ENCODE results near the gene PHOSPHO1. TPM values are rescaled to one million over a fixed set of nuclear protein-coding genes. Genes with fewer than 3 reads are reported as not detected.
A peak's percentile ranks its signal among the peaks of the same experiment; 100 is the strongest.

The PHOSPHO1 gene
- total RNA-seq, 1 donor: 0.09 TPM

DNA sequence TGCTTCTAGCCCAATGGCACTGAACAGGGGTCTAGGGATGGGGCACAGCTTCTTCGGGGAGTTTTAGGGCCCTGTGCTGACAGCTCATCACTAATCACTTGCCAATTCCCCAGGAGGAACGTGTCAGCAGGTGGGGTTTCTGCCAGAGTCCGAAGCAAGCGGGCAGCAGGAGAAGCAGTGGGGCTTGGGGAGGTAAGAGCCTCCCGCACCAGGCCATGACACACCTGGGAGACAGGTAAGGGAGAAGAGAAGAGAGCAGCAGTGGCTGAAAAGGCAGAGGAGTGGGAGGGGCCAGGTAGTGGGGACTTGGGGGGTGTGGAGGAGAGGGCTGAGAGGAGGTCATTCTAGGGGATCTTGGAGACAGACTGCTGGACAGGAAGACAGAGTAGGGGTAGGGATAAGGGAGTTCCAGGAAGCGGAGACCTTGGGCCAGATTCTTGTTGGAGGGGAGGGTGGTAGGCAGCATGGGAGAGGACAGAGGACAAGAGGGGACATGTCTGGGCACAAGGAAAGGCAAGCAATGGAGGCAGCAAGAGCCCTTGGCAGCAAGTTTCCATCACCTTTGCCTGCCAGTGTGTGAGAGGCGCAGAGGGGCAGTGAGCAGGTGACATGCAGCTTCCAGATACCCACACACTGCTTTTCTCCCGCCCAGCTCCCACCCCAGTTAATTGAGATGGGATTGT, 4.9 kb downstream of the PHOSPHO1 start:
- DNase-seq (ENCODE audit: low read depth): no peak
- TF ChIP-seq, protein P1, sequence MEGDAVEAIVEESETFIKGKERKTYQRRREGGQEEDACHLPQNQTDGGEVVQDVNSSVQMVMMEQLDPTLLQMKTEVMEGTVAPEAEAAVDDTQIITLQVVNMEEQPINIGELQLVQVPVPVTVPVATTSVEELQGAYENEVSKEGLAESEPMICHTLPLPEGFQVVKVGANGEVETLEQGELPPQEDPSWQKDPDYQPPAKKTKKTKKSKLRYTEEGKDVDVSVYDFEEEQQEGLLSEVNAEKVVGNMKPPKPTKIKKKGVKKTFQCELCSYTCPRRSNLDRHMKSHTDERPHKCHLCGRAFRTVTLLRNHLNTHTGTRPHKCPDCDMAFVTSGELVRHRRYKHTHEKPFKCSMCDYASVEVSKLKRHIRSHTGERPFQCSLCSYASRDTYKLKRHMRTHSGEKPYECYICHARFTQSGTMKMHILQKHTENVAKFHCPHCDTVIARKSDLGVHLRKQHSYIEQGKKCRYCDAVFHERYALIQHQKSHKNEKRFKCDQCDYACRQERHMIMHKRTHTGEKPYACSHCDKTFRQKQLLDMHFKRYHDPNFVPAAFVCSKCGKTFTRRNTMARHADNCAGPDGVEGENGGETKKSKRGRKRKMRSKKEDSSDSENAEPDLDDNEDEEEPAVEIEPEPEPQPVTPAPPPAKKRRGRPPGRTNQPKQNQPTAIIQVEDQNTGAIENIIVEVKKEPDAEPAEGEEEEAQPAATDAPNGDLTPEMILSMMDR (IDR thresholded peaks at IDR 0.05; ENCODE audit: insufficient read depth, low read length): no peak
- no peak overlapping the region for H3K4me3 ChIP-seq (ENCODE audit: low read depth, low read length)

DNA sequence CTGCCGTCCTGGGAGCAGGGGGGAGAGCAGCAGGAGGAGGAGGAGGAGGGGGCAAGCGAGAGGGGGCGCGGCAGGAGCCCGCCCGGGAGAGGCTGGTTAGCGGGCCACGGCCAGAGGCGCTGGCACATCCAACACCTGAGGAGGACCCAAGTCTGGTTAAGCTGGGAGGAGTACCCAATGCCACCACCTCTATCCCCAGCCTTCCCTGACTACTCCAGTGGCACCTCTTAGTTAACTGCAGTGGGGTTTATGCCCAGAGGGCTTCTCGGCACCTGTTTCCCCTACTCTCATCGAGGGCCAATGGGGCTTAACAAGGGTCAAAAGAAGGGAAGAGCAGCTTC, 5.6 kb downstream of the PHOSPHO1 start:
- no peak for DNase-seq (ENCODE audit: low read depth)
- H3K4me3 ChIP-seq (ENCODE audit: low read depth, low read length): no peak overlapping the region
- TF ChIP-seq, protein P1 (IDR thresholded peaks at IDR 0.05; ENCODE audit: insufficient read depth, low read length): no peak

DNA sequence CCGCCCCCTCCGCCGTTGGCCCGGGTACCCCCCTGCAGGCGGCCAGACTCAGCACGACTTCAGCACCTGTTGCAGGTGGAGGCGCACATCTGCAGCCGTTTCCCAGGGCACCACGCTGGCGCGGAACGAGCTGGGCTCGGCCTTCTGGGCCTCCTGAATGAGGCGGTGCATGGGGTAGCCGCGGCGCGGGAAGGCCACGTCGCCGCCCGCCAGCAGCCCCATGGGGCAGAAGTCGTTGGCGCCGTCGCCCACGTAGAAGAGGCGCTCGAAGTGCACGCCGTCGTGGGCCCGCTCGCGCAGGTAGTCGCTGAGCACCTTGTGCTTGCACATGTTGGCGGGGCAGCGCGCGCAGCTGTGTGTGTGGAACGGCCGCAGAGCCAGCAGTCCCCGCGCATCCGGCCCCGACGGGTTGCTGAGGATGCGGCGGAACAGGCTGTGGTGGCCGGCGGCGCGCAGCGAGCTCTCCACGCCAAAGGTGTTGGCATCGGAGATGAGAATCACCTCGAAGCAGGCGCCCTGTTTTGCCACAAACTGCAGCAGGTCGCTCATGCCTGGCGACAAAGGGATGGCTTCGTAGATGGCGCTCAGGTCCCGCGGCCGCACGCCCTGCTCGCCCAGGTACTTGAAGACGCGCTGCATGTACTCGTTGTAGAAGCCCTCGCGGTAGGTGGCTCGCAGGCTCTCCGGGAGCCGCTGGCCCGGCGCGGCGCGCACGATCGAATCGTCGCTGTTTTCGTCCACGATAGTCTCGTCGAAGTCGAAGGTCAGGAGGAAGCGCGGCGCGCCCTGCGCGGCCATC, 6.2 kb downstream of the PHOSPHO1 start:
- no peak for DNase-seq (ENCODE audit: low read depth)
- H3K4me3 ChIP-seq (ENCODE audit: low read depth, low read length): no peak overlapping the region
- TF ChIP-seq, protein P1 (IDR thresholded peaks at IDR 0.05; ENCODE audit: insufficient read depth, low read length): no peak

DNA sequence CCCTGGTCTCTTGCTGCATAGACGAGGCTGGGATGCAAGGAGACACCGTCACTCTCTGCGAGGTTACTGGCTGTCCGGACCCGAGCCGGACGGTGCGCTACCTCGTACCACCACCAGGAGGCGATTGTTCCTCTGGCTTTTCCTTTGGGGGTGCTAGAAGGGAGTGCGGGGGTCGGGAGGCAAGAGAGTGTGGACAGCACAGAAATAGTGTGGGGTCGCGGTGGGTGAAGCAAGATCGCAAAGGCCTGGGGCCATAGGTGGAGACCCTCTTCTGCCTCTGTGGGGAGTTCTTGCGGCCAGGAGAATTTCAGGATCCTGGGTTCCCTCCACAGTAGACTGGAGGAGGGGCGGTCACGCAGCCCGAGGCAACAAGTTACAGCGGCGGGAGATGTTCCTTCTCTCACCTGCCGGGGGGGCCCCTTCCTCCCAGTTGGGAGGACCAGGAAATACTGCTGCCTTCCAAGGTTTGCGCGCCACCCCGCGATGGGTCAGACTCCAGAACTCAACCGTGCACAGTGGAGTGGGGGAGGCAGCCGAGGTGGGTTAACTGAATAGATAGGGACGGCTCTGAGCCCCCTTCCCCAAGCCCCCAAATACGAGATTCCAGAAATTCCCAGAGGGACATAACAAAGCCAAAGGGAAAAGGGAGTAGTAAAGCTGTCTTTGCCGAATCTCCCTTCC, 6.9 kb downstream of the PHOSPHO1 start:
- DNase-seq (ENCODE audit: low read depth): peak; percentile 16
- TF ChIP-seq, protein P1 (IDR thresholded peaks at IDR 0.05; ENCODE audit: insufficient read depth, low read length): peak; percentile 93
- no peak overlapping the region for H3K4me3 ChIP-seq (ENCODE audit: low read depth, low read length)

DNA sequence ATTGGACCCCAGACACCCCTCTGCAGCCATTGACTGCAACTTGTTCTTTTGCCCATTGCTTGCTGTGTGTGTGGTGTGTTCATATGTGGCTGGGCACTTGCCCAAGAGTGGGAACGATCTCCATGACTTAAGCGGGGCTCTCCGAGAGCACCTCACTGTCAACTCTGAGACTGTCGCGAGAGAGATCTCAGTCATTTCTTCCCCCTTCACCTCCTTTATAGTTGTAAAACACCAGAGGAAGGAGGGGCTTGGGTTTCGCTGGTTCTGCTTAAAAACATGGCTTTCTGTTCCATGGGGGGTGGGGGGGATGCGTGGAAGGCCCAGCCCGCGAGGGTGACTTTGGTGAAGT, 7.4 kb downstream of the PHOSPHO1 start:
- TF ChIP-seq, protein P1 (IDR thresholded peaks at IDR 0.05; ENCODE audit: insufficient read depth, low read length): no peak
- no peak for DNase-seq (ENCODE audit: low read depth)
- no peak overlapping the region for H3K4me3 ChIP-seq (ENCODE audit: low read depth, low read length)

DNA sequence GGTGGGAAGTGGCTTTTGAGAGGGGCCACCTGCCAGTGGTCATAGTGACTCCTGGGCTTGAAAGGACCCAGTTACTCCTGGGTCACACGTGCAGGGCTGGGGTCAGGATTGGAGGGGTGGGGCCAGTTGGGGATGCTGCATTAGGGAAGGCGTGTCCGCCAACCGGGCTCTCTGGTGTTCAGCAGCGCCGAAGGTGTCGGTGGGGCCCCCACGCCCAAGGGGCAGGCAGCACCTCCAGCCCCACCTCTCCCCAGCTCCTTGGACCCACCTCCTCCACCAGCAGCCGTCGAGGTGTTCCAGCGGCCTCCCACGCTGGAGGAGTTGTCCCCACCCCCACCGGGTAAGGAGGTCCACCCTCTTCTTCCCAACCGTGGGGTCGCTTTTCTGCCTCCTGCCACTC, 10.6 kb downstream of the PHOSPHO1 start:
- no peak for DNase-seq (ENCODE audit: low read depth)
- TF ChIP-seq, protein P1 (IDR thresholded peaks at IDR 0.05; ENCODE audit: insufficient read depth, low read length): no peak

More for the DNA sequence above, 10.6 kb downstream of the PHOSPHO1 start:
- no peak overlapping the region for H3K4me3 ChIP-seq (ENCODE audit: low read depth, low read length)
